Progenitor cell of endocrine pancreas (in vitro differentiated cells): ENCODE results near the gene TAF11. TPM values are rescaled to one million over a fixed set of nuclear protein-coding genes. Genes with fewer than 3 reads are reported as not detected.
A peak's percentile ranks its signal among the peaks of the same experiment; 100 is the strongest.
"Not testable (repeated sequence)": the region's sequence is repeated elsewhere in the genome, so short reads cannot be mapped to it uniquely, and the experiment has no call there.

Source experiments
- DNase-seq: peaks from one replicate; pipeline ENCODE4 v3.0.0; 2021; ENCODE audit warnings: low spot score; ENCODE audit not compliant: unreplicated experiment
- H3K27ac Mint-ChIP-seq: 2 replicates; pipeline ENCODE4 v1.8.0; 2021; ENCODE audit warnings: mild to moderate bottlenecking, moderate library complexity, mixed read lengths
- H3K27me3 Mint-ChIP-seq: 2 replicates; pipeline ENCODE4 v1.8.0; 2021; ENCODE audit warnings: mixed read lengths
- H3K36me3 Mint-ChIP-seq: 2 replicates; pipeline ENCODE4 v1.8.0; 2022; ENCODE audit warnings: mixed read lengths; ENCODE audit not compliant: insufficient read depth
- H3K4me1 Mint-ChIP-seq: 2 replicates; pipeline ENCODE4 v1.8.0; 2021; ENCODE audit warnings: low read depth, mixed read lengths
- H3K4me3 Mint-ChIP-seq: 2 replicates; pipeline ENCODE4 v1.8.0; 2021; ENCODE audit warnings: low read depth, mild to moderate bottlenecking, moderate library complexity, mixed read lengths
- H3K9me3 Mint-ChIP-seq: 2 replicates; pipeline ENCODE4 v1.8.0; 2021; ENCODE audit warnings: low read depth, mixed read lengths
- long read RNA-seq: library from polyadenylated mRNA; unstranded; transcript quantifications from one replicate; pipeline ENCODE4 v2.0.0, GENCODE V29; 2020
- total RNA-seq: library from RNA; stranded (reverse); gene quantifications from 2 replicates; pipeline ENCODE4 v1.2.1, GENCODE V29; 2021
- TF ChIP-seq, protein P1 (sequence below): fragments of 200-600 bp; sonication (generic); IDR thresholded peaks from one replicate; pipeline ENCODE4 v1.5.0; 2021; ENCODE audit warnings: antibody characterized with exemption, mild to moderate bottlenecking; ENCODE audit not compliant: unreplicated experiment

Gene TAF11
- total RNA-seq, result 37.4 and 41.6 TPM in 2 replicates
- long read RNA-seq, transcript TAF11-201 (5 exons, 1,580 nt), result major isoform, 102 of 126 reads
- long read RNA-seq, transcript TAF11-202 (4 exons, 1,465 nt), result minor isoform, 8 of 126 reads
- long read RNA-seq, partial matches to known transcripts, result 10 of 126 reads
- long read RNA-seq, other reads (novel, unspliced or antisense), result 6 of 126 reads

- no peaks in the 10 kb centered on the region for H3K27me3 Mint-ChIP-seq
- peaks cover 5% of the 10 kb centered on the region for H3K36me3 Mint-ChIP-seq
Observed at GRCh38 chr6:34887753-34888513, at the start of gene TAF11. Gene TAF11 (minus strand): TSS chr6:34888042. CDS start chr6:34887957, 85 bp downstream.

GRCh38 chr6:34934516-34934915 is 46.7 kb upstream of the TAF11 start:
- no peak for DNase-seq
- Mint-ChIP-seq H3K27ac (no peak overlapping the region), H3K9me3 (no peaks in the 10 kb centered on the region)

More at GRCh38 chr6:34887753-34888513, at the start of gene TAF11:
- Mint-ChIP-seq H3K4me1 (peaks cover 30% of the 10 kb centered on the region), H3K27ac (peak within 1 kb of the TSS; percentile 99), H3K9me3 (peaks cover 2% of the 10 kb centered on the region), H3K4me3 (peak within 1 kb of the TSS; percentile 100)
- TF ChIP-seq, protein P1, sequence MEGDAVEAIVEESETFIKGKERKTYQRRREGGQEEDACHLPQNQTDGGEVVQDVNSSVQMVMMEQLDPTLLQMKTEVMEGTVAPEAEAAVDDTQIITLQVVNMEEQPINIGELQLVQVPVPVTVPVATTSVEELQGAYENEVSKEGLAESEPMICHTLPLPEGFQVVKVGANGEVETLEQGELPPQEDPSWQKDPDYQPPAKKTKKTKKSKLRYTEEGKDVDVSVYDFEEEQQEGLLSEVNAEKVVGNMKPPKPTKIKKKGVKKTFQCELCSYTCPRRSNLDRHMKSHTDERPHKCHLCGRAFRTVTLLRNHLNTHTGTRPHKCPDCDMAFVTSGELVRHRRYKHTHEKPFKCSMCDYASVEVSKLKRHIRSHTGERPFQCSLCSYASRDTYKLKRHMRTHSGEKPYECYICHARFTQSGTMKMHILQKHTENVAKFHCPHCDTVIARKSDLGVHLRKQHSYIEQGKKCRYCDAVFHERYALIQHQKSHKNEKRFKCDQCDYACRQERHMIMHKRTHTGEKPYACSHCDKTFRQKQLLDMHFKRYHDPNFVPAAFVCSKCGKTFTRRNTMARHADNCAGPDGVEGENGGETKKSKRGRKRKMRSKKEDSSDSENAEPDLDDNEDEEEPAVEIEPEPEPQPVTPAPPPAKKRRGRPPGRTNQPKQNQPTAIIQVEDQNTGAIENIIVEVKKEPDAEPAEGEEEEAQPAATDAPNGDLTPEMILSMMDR, result no peak
- peak; percentile 74 for DNase-seq

DNA sequence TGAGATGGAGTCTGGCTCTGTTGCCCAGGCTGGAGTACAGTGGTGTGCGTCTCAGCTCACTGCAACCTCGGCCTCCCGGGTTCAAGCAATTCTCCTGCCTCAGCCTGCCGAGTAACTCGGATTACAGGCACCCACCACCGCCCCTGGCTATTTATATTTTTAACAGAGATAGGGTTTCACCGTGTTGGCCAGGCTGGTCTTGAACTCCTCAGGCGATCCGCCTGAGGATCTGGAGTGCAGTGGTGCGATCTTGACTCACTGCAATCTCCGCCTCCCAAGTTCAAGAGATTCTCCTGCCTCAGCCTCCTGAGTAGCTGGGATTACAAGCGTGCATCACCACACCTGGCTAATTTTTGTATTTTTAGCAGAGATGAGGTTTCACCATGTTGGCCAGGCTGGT is 44.4 kb upstream of the TAF11 start:
- not testable (repeated sequence) for H3K9me3 Mint-ChIP-seq, H3K4me3 Mint-ChIP-seq, H3K36me3 Mint-ChIP-seq, H3K27ac Mint-ChIP-seq, H3K4me1 Mint-ChIP-seq, DNase-seq, H3K27me3 Mint-ChIP-seq

More at GRCh38 chr6:34934516-34934915, 46.7 kb upstream of the TAF11 start:
- H3K4me1 Mint-ChIP-seq, result peaks cover 9% of the 10 kb centered on the region
- TF ChIP-seq, protein P1, result no peak
- peaks cover 1% of the 10 kb centered on the region for H3K36me3 Mint-ChIP-seq
- no peak overlapping the region for H3K4me3 Mint-ChIP-seq
- H3K27me3 Mint-ChIP-seq, result no peaks in the 10 kb centered on the region

- Mint-ChIP-seq H3K4me3 (no peak overlapping the region), H3K9me3 (no peaks in the 10 kb centered on the region), H3K27ac (no peak overlapping the region), H3K27me3 (no peaks in the 10 kb centered on the region), H3K36me3 (peaks cover 1% of the 10 kb centered on the region), H3K4me1 (peaks cover 7% of the 10 kb centered on the region)
- no peak for DNase-seq
- TF ChIP-seq, protein P1, result no peak
Observed at GRCh38 chr6:34930221-34930620, 42.4 kb upstream of the TAF11 start.

GRCh38 chr6:34929241-34929978 is 41.6 kb upstream of the TAF11 start:
- no peaks in the 10 kb centered on the region for H3K9me3 Mint-ChIP-seq
- H3K4me3 Mint-ChIP-seq, result no peak overlapping the region
- DNase-seq, result no peak
- H3K36me3 Mint-ChIP-seq, result no peaks in the 10 kb centered on the region
- no peak overlapping the region for H3K27ac Mint-ChIP-seq
- TF ChIP-seq, protein P1, result no peak
- peaks cover 10% of the 10 kb centered on the region for H3K4me1 Mint-ChIP-seq
- H3K27me3 Mint-ChIP-seq, result no peaks in the 10 kb centered on the region
